CD4-positive, alpha-beta T cell treated with Interleukin-15 for 4 hours (primary cell): ENCODE measurements around the gene USP17L18.
"Not testable (repeated sequence)": the region's sequence is repeated elsewhere in the genome, so short reads cannot be mapped to it uniquely, and the experiment has no call there.

Source experiments
- DNase-seq: peaks from one replicate; pipeline ENCODE4 v3.0.0-alpha.2; 2020; ENCODE audit warnings: low spot score

USP17L18 gene, protein sequence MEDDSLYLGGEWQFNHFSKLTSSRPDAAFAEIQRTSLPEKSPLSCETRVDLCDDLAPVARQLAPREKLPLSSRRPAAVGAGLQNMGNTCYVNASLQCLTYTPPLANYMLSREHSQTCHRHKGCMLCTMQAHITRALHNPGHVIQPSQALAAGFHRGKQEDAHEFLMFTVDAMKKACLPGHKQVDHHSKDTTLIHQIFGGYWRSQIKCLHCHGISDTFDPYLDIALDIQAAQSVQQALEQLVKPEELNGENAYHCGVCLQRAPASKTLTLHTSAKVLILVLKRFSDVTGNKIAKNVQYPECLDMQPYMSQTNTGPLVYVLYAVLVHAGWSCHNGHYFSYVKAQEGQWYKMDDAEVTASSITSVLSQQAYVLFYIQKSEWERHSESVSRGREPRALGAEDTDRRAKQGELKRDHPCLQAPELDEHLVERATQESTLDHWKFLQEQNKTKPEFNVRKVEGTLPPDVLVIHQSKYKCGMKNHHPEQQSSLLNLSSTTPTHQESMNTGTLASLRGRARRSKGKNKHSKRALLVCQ

GRCh38 chr4:9247953-9248680 lies at the start of gene USP17L18:
USP17L18 (plus strand) TSS chr4:9248630; CDS start chr4:9248630, 0 bp downstream.
- DNase-seq, result not testable (repeated sequence)

DNA sequence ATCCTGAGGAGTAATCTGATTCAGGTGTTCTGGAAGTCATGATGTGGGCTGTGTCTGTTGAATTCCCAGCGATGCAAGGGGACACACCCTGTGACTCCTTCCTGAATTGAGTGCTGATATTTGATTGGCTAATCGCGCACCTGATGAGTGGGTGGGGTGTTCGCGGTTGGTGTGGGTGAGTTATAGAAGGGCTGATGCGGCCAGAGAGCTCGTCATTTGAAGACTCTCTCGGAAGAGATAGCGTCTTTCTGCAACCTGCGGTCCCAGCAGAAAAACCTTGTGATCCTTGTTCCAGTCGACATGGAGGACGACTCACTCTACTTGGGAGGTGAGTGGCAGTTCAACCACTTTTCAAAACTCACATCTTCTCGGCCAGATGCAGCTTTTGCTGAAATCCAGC lies 38.1 kb upstream of the USP17L18 start, which contains the start of gene USP17L10:
TSS of gene USP17L10 (plus strand) at position 301 of the 400 bp plus-strand sequence. CDS start at position 301, 0 bp downstream.
- not testable (repeated sequence) for DNase-seq

GRCh38 chr4:9214701-9215100 lies 33.7 kb upstream of the USP17L18 start:
- DNase-seq, result not testable (repeated sequence)

DNA sequence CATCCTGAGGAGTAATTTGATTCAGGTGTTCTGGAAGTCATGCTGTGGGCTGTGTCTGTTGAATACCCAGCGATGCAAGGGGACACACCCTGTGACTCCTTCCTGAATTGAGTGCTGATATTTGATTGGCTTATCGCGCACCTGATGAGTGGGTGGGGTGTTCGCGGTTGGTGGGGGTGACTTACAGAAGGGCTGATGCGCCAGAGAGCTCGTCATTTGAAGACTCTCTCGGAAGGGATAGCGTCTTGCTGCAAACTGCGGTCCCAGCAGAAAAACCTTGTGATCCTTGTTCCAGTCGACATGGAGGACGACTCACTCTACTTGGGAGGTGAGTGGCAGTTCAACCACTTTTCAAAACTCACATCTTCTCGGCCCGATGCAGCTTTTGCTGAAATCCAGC lies 33.3 kb upstream of the USP17L18 start, which contains the start of gene USP17L11:
TSS of gene USP17L11 (plus strand) at position 301 of the 400 bp plus-strand sequence. CDS start at position 301, 0 bp downstream.
- DNase-seq, result not testable (repeated sequence)

DNA sequence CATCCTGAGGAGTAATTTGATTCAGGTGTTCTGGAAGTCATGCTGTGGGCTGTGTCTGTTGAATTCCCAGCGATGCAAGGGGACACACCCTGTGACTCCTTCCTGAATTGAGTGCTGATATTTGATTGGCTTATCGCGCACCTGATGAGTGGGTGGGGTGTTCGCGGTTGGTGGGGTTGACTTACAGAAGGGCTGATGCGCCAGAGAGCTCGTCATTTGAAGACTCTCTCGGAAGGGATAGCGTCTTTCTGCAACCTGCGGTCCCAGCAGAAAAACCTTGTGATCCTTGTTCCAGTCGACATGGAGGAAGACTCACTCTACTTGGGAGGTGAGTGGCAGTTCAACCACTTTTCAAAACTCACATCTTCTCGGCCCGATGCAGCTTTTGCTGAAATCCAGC lies 28.6 kb upstream of the USP17L18 start, which contains the start of gene USP17L12:
TSS of gene USP17L12 (plus strand) at position 301 of the 400 bp plus-strand sequence. CDS start at position 301, 0 bp downstream.
- DNase-seq, result not testable (repeated sequence)

- DNase-seq, result not testable (repeated sequence)
These were observed 23.8 kb upstream of the USP17L18 start, which contains the start of gene USP17L13 for GRCh38 chr4:9224596-9224995. USP17L13 (plus strand) TSS chr4:9224896; CDS start chr4:9224896, 0 bp downstream.

GRCh38 chr4:9230249-9230648 lies 18.2 kb upstream of the USP17L18 start:
- DNase-seq, result not testable (repeated sequence)

DNA sequence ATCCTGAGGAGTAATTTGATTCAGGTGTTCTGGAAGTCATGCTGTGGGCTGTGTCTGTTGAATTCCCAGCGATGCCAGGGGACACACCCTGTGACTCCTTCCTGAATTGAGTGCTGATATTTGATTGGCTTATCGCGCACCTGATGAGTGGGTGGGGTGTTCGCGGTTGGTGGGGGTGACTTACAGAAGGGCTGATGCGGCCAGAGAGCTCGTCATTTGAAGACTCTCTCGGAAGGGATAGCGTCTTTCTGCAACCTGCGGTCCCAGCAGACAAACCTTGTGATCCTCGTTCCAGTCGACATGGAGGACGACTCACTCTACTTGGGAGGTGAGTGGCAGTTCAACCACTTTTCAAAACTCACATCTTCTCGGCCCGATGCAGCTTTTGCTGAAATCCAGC lies 14.3 kb upstream of the USP17L18 start, which contains the start of gene USP17L15:
TSS of gene USP17L15 (plus strand) at position 301 of the 400 bp plus-strand sequence. CDS start at position 301, 0 bp downstream.
- not testable (repeated sequence) for DNase-seq

DNA sequence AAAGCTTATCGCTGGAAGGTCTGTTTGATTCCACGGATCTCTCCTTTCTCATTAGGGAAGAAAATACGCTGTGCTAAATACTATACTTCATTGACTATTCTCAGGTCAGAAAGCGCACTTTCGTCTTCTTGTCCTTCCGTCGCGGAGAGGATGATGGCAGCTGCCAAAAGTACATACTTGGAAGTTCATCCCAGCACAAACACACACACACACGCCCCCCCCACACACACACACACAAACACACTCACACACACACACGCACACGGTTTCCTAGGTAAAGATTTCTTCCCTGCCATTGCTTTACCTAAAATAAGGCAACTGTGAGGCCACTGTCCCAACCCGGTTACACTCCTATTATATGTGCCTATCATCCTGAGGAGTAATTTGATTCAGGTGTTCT lies 10.0 kb upstream of the USP17L18 start:
- peak; percentile 6 for DNase-seq

GRCh38 chr4:9243579-9243978 lies 4.9 kb upstream of the USP17L18 start, which contains the start of gene USP17L17:
USP17L17 (plus strand) TSS chr4:9243879; CDS start chr4:9243879, 0 bp downstream.
- not testable (repeated sequence) for DNase-seq

- DNase-seq, result not testable (repeated sequence)
These were observed 4.6 kb downstream of the USP17L18 start, which contains the start of gene USP17L19 for GRCh38 chr4:9253078-9253477. USP17L19 (plus strand) TSS chr4:9253378; CDS start chr4:9253378, 0 bp downstream.

DNA sequence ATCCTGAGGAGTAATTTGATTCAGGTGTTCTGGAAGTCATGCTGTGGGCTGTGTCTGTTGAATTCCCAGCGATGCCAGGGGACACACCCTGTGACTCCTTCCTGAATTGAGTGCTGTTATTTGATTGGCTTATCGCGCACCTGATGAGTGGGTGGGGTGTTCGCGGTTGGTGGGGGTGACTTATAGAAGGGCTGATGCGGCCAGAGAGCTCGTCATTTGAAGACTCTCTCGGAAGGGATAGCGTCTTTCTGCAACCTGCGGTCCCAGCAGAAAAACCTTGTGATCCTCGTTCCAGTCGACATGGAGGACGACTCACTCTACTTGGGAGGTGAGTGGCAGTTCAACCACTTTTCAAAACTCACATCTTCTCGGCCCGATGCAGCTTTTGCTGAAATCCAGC lies 9.4 kb downstream of the USP17L18 start, which contains the start of gene USP17L20:
TSS of gene USP17L20 (plus strand) at position 301 of the 400 bp plus-strand sequence. CDS start at position 301, 0 bp downstream.
- not testable (repeated sequence) for DNase-seq

- DNase-seq, result not testable (repeated sequence)
These were observed 14.1 kb downstream of the USP17L18 start, which contains the start of gene USP17L21 for GRCh38 chr4:9262572-9262971. USP17L21 (plus strand) TSS chr4:9262872; CDS start chr4:9262872, 0 bp downstream.

DNA sequence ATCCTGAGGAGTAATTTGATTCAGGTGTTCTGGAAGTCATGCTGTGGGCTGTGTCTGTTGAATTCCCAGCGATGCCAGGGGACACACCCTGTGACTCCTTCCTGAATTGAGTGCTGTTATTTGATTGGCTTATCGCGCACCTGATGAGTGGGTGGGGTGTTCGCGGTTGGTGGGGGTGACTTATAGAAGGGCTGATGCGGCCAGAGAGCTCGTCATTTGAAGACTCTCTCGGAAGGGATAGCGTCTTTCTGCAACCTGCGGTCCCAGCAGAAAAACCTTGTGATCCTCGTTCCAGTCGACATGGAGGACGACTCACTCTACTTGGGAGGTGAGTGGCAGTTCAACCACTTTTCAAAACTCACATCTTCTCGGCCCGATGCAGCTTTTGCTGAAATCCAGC lies 18.9 kb downstream of the USP17L18 start, which contains the start of gene USP17L22:
TSS of gene USP17L22 (plus strand) at position 301 of the 400 bp plus-strand sequence. CDS start at position 301, 0 bp downstream.
- not testable (repeated sequence) for DNase-seq

- DNase-seq, result not testable (repeated sequence)
These were observed 23.3 kb downstream of the USP17L18 start for GRCh38 chr4:9271719-9272118.
